GM12874 (cell line): ENCODE measurements around the gene PCSK6.

Source experiments
- TF ChIP-seq, protein P1 (sequence below): IDR thresholded peaks from 2 replicates; pipeline ENCODE4 v1.5.1; 2011; ENCODE audit warnings: low read depth, mild to moderate bottlenecking, control low read depth, low read length, moderate library complexity; ENCODE audit not compliant: insufficient read depth

The PCSK6 gene

GRCh38 chr15:101522091-101522490 lies 32.6 kb upstream of the PCSK6 start:
- TF ChIP-seq, protein P1, sequence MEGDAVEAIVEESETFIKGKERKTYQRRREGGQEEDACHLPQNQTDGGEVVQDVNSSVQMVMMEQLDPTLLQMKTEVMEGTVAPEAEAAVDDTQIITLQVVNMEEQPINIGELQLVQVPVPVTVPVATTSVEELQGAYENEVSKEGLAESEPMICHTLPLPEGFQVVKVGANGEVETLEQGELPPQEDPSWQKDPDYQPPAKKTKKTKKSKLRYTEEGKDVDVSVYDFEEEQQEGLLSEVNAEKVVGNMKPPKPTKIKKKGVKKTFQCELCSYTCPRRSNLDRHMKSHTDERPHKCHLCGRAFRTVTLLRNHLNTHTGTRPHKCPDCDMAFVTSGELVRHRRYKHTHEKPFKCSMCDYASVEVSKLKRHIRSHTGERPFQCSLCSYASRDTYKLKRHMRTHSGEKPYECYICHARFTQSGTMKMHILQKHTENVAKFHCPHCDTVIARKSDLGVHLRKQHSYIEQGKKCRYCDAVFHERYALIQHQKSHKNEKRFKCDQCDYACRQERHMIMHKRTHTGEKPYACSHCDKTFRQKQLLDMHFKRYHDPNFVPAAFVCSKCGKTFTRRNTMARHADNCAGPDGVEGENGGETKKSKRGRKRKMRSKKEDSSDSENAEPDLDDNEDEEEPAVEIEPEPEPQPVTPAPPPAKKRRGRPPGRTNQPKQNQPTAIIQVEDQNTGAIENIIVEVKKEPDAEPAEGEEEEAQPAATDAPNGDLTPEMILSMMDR: no peak

DNA sequence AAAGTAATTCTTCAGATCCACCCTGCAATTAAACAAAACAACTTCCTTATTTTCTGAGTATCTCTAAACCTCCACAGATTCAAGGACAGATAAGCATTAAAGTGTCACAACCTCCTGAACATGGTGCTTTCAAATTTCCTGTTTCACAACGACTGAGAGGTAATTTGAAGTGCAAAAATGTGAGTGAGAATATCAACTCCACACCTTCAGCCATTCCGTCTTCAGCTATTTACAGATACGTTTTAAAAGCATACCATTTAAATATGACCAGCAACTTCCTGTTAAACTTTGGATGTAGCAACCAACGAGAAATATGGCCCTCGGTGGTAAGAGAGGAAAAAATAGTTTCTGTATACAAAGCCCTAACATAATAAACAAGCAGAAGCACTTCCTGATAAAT lies 32.1 kb upstream of the PCSK6 start:
- TF ChIP-seq, protein P1: no peak

DNA sequence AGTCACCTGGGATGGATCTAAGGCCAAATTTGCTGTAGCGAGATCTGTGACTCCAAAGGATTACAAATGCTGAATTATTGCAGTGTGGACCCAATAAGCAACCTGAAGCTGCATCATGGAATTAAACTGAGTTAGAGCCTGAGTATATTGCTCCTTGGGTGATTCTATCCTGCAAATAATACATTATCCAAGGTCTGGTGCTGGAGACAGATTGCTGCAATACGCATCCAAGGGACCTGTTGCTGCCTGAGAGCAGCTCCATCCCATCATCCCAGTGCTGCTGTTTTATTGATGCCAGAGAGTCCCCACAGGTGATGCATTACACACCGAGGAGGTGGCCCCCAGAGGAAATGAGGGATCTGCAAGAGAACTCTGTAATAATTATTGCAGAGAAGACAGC lies 31.6 kb upstream of the PCSK6 start:
- TF ChIP-seq, protein P1: no peak

DNA sequence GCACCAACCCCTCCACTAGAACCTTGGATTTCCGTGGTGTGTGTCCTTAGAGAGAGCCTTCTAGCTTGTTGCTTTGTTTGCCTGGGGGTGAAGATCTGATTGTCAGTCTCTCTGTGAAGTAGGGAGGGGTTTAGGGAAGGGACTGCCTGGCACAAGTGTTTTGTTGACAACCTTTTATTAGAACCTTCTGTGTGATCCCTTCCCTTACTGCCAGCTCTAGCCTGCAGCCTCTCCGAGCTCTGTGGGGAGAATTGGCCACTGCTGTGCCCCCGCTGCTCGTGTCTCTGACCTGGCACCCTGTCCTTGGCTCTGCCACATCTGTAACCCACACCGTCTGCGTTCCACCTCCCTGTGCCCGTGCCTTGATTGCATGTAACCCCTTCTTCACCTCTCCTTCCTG lies 30.9 kb upstream of the PCSK6 start:
- TF ChIP-seq, protein P1: no peak

GRCh38 chr15:101517504-101517903 lies 28.0 kb upstream of the PCSK6 start:
- TF ChIP-seq, protein P1: no peak

GRCh38 chr15:101514318-101514717 lies 24.8 kb upstream of the PCSK6 start:
- TF ChIP-seq, protein P1: no peak

DNA sequence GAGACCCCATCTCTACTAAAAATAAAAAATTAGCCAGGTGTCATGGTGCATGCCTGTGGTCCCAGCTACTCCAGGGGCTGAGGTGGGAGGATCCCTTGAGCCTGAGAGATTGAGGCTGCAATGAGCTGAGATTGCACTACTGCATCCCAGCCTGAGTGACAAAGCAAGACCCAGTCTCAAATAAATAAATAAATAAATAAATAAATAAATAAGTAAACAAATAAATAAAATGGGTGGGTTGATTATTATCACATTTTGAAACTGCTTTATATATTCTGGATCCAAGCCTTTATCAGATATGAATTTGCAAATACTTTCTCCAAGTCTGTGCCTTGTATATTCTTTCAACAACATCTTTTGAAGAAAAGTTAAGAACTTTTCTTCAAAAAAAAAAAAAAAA lies 22.2 kb upstream of the PCSK6 start:
- TF ChIP-seq, protein P1: no peak
